H1 (cell line): ENCODE data around the gene GJC2. TPM values are rescaled to one million over a fixed set of nuclear protein-coding genes. Genes with fewer than 3 reads are reported as not detected.

Experiments
- CTCF ChIA-PET: fragments of 300-600 bp; sonication (Branson Sonifier 250); formaldehyde crosslinking; loops from one replicate; lab custom pipeline; 2021; ENCODE audit not compliant: partially characterized antibody; lab: Charles Lee
- POLR2A ChIA-PET: fragments of 300-600 bp; sonication (Branson Sonifier 250); formaldehyde crosslinking; loops from one replicate; lab custom pipeline; 2021; ENCODE audit warnings: inconsistent platforms; ENCODE audit not compliant: partially characterized antibody; lab: Charles Lee
- DNase-seq, 2 experiments: peaks; one replicate each; pipeline versions ENCODE4 v3.0.0 to v3.0.0-alpha.2; 2010 to 2022; ENCODE audit warnings: low spot score in 2 of 2, low read depth in 1 of 2, mixed read lengths in 1 of 2
- FAIRE-seq: peaks from 2 replicates; lab custom pipeline; 2011; peaks lifted over from hg19 to GRCh38; lab: Jason Lieb, UNC
- H2AFZ ChIP-seq: 2 replicates; pipeline ENCODE4 v1.8.1; 2012; ENCODE audit warnings: low read length, inconsistent platforms
- H2AK5ac ChIP-seq: 2 replicates; pipeline ENCODE4 v1.6.1; 2013; ENCODE audit warnings: low read depth, low read length
- H2BK120ac ChIP-seq: replicated peaks from 2 replicates; pipeline ENCODE3; 2013; ENCODE audit warnings: low read depth, low read length, inconsistent platforms
- H2BK12ac ChIP-seq: 2 replicates; pipeline ENCODE4 v1.6.1; 2013; ENCODE audit warnings: low read depth, low read length
- H2BK15ac ChIP-seq: 2 replicates; pipeline ENCODE4 v1.6.1; 2013; ENCODE audit warnings: low read length
- H2BK20ac ChIP-seq: 2 replicates; pipeline ENCODE4 v1.6.1; 2013; ENCODE audit warnings: low read length
- H2BK5ac ChIP-seq: 2 replicates; pipeline ENCODE4 v1.6.1; 2013; ENCODE audit warnings: low read depth, low read length
- H3K14ac ChIP-seq: 2 replicates; pipeline ENCODE4 v1.6.1; 2013; ENCODE audit warnings: inconsistent platforms; ENCODE audit not compliant: insufficient read length
- H3K18ac ChIP-seq: 2 replicates; pipeline ENCODE4 v1.6.1; 2013; ENCODE audit warnings: low read length; ENCODE audit errors: extremely low read depth
- H3K23ac ChIP-seq: 2 replicates; pipeline ENCODE4 v1.6.1; 2013; ENCODE audit warnings: inconsistent platforms; ENCODE audit not compliant: insufficient read length
- H3K23me2 ChIP-seq: 2 replicates; pipeline ENCODE4 v1.6.1; 2013; ENCODE audit warnings: low read depth, low read length
- H3K27ac ChIP-seq: 2 replicates; pipeline ENCODE4 v1.6.1; 2011; ENCODE audit warnings: low read depth, low read length, inconsistent platforms
- H3K27me3 ChIP-seq, 4 experiments: replicated peaks in 1 of 4; 1 replicate in 1 of 4; 2 replicates in 3 of 4; pipeline versions ENCODE4 v1.6.1 to v1.8.1; 2011 to 2013; ENCODE audit warnings: low read length in 3 of 4, mild to moderate bottlenecking in 3 of 4, inconsistent platforms in 2 of 4, mixed read lengths in 2 of 4, moderate library complexity in 1 of 4; ENCODE audit not compliant: control insufficient read depth in 3 of 4, insufficient read depth in 3 of 4; ENCODE audit errors: extremely low read depth in 1 of 4
- H3K36me3 ChIP-seq, 4 experiments: 2 replicates each; pipeline versions ENCODE4 v1.6.1 to v1.8.1; 2011 to 2013; ENCODE audit warnings: mild to moderate bottlenecking in 4 of 4, low read length in 3 of 4, moderate library complexity in 2 of 4, control low read depth in 1 of 4, inconsistent platforms in 1 of 4; ENCODE audit not compliant: insufficient read depth in 4 of 4, control insufficient read depth in 2 of 4
- H3K4ac ChIP-seq: replicated peaks from 2 replicates; pipeline ENCODE3; 2013; ENCODE audit warnings: low read length, low read depth, mixed read lengths, inconsistent platforms; ENCODE audit not compliant: insufficient read length
- H3K4me1 ChIP-seq, 4 experiments: replicated peaks in 1 of 4; 1 replicate in 1 of 4; 2 replicates in 3 of 4; pipeline versions ENCODE4 v1.6.1 to v1.8.1; 2011 to 2013; ENCODE audit warnings: low read length in 3 of 4, inconsistent platforms in 2 of 4, mixed read lengths in 1 of 4; ENCODE audit not compliant: insufficient read depth in 4 of 4, control insufficient read depth in 3 of 4
- H3K4me2 ChIP-seq, 2 experiments: 2 replicates each; pipeline versions ENCODE4 v1.6.1 to v1.8.1; 2011 to 2013; ENCODE audit warnings: low read depth in 2 of 2, low read length in 2 of 2, control low read depth in 1 of 2, inconsistent platforms in 1 of 2, mild to moderate bottlenecking in 1 of 2; ENCODE audit not compliant: insufficient read depth in 1 of 2
- H3K4me3 ChIP-seq, 4 experiments: fragments of 200-600, 300-600 bp in 1 of 4; sonication (generic), shearing (Covaris generic), sonication (Bioruptor Twin) in 1 of 4; 2 replicates each; pipeline versions ENCODE4 v1.5.1 to v1.8.1; 2011 to 2016; ENCODE audit warnings: low read length in 4 of 4, low read depth in 3 of 4, control low read depth in 2 of 4, inconsistent platforms in 2 of 4, mild to moderate bottlenecking in 2 of 4, mixed read lengths in 1 of 4, moderate library complexity in 1 of 4; ENCODE audit not compliant: insufficient read depth in 2 of 4; ENCODE audit errors: extremely low read depth in 1 of 4
- H3K56ac ChIP-seq: replicated peaks from 2 replicates; pipeline ENCODE3; 2013; ENCODE audit warnings: low read depth, mild to moderate bottlenecking, mixed read lengths, low read length, inconsistent platforms; ENCODE audit not compliant: insufficient read length
- H3K79me1 ChIP-seq: 2 replicates; pipeline ENCODE4 v1.6.1; 2013; ENCODE audit warnings: low read depth, low read length, control low read depth
- H3K79me2 ChIP-seq, 2 experiments: 2 replicates each; pipeline versions ENCODE4 v1.6.1 to v1.8.1; 2012 to 2013; ENCODE audit warnings: low read length in 2 of 2, mild to moderate bottlenecking in 2 of 2, inconsistent platforms in 1 of 2; ENCODE audit not compliant: insufficient read depth in 2 of 2, control insufficient read depth in 1 of 2
- H3K9ac ChIP-seq, 4 experiments: replicated peaks in 1 of 4; 1 replicate in 1 of 4; 2 replicates in 3 of 4; pipeline versions ENCODE4 v1.6.1 to v1.8.1; 2011 to 2013; ENCODE audit warnings: low read depth in 3 of 4, low read length in 3 of 4, control low read depth in 2 of 4, mild to moderate bottlenecking in 2 of 4, moderate library complexity in 2 of 4, inconsistent platforms in 1 of 4; ENCODE audit errors: extremely low read depth in 1 of 4
- H3K9me3 ChIP-seq, 2 experiments: 2 replicates each; pipeline versions ENCODE4 v1.6.1 to v1.8.1; 2012 to 2013; ENCODE audit warnings: mild to moderate bottlenecking in 2 of 2, moderate library complexity in 2 of 2, control low read depth in 1 of 2, inconsistent platforms in 1 of 2, low read depth in 1 of 2, low read length in 1 of 2, mixed read lengths in 1 of 2; ENCODE audit not compliant: insufficient read depth in 2 of 2
- H4K20me1 ChIP-seq, 2 experiments: replicated peaks in 1 of 2; 2 replicates each; pipeline versions ENCODE3 to v1.8.1; 2011 to 2013; ENCODE audit warnings: inconsistent platforms in 2 of 2, low read length in 2 of 2, mild to moderate bottlenecking in 1 of 2; ENCODE audit not compliant: insufficient read depth in 2 of 2, control insufficient read depth in 1 of 2
- H4K5ac ChIP-seq: 2 replicates; pipeline ENCODE4 v1.6.1; 2013; ENCODE audit warnings: low read length, low read depth, mixed read lengths, inconsistent platforms; ENCODE audit not compliant: insufficient read length
- H4K8ac ChIP-seq: 2 replicates; pipeline ENCODE4 v1.8.0; 2013; ENCODE audit warnings: mild to moderate bottlenecking, moderate library complexity, low read length, inconsistent platforms; ENCODE audit not compliant: insufficient read depth; ENCODE audit errors: extremely low read depth
- H4K91ac ChIP-seq: replicated peaks from 2 replicates; pipeline ENCODE3; 2013; ENCODE audit warnings: low read length, mixed read lengths, inconsistent platforms; ENCODE audit not compliant: insufficient read length
- FOSL1 ChIP-seq: IDR thresholded peaks from 2 replicates; pipeline ENCODE4 v1.6.1; 2011; ENCODE audit warnings: mild to moderate bottlenecking, low read depth, low read length, moderate library complexity; ENCODE audit not compliant: insufficient read depth
- WGBS, 2 experiments: shearing (Covaris generic) in 1 of 2; methylation state at CpG; one replicate each; pipeline versions ENCODE4 v1.1.6 to v1.1.7; 2013 to 2015; ENCODE audit warnings: low lambda C conversion rate in 2 of 2, mixed read lengths in 2 of 2, inconsistent platforms in 1 of 2, low coverage in 1 of 2, missing lambda C conversion rate in 1 of 2; ENCODE audit not compliant: insufficient replicate concordance in 2 of 2, insufficient coverage in 1 of 2, insufficient read length in 1 of 2; ENCODE audit errors: extremely low coverage in 1 of 2, missing lambda C conversion rate in 1 of 2; 5-methylcytosine and 5-hydroxymethylcytosine counted together
- polyA plus RNA-seq, 7 experiments: library from polyadenylated mRNA; depleted of rRNA in 3 of 7; stranded (reverse) in 5 of 7; unstranded in 2 of 7; fragments of >200 nt in 5 of 7; fragments of 200-250 nt in 2 of 7; gene quantifications; 1 replicate in 5 of 7; 2 replicates in 1 of 7; 4 replicates in 1 of 7; pipeline versions ENCODE4 v1.2.1 to v1.2.3, GENCODE V29; 2011 to 2013; ENCODE audit warnings: missing spikeins in 2 of 7, mixed read lengths in 2 of 7
- total RNA-seq: library from RNA; stranded (reverse); fragmentation: NEBNext Ultra II Directional; extraction: Animal tissue kit (Norgen Biotek cat#: 25700); gene quantifications from 2 replicates; pipeline ENCODE4 v1.2.1, GENCODE V29; 2021

The GJC2 gene
- total and polyA plus RNA-seq, 2 of the 8 experiments (the other 6 are each of a cell fraction or from before 2014, with no cell fraction given): 0.17 to 0.54 TPM

DNA sequence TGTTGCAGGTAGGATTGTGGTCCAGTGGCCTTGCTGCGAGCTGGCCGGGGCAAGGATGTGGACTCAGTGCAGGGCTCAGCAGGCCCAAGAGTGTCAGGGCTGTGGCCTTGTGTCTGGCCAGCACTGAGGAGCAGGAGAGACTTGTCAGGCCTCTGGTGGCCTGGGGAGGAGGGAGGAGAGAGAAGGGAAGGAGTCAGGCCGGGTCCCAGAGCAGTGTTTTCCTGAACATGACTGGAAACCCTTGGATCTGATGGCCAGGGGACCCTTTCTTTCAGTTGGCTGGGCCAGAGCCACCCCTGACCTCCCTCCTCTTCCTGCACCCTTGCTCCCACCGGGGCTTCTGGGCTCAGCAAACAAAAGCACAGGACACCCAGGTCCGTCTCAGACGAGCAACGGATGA lies 20.9 kb downstream of the GJC2 start:
- H3K79me1 ChIP-seq: peaks cover 10% of the 10 kb centered on the region
- peaks cover 8 to 23% of the 10 kb centered on the region in 2 experiments for H4K20me1 ChIP-seq
- no peak overlapping the region for H3K56ac ChIP-seq
- H4K91ac ChIP-seq: no peak overlapping the region
- H2AFZ ChIP-seq: no peak overlapping the region
- H2BK20ac ChIP-seq: no peak overlapping the region
- H2BK12ac ChIP-seq: no peak overlapping the region
- H3K27ac ChIP-seq: no peak overlapping the region
- FAIRE-seq: no peak
- no peak overlapping the region for H2BK120ac ChIP-seq
- H3K9ac ChIP-seq: no peak overlapping the region
- H3K4me1 ChIP-seq: peaks cover 0 to 7% (median 6%) of the 10 kb centered on the region in 4 experiments; a peak in 5 of 7 replicates
- H3K9me3 ChIP-seq: no peaks in the 10 kb centered on the region
- H3K18ac ChIP-seq: no peak overlapping the region
- H3K4me2 ChIP-seq: no peak overlapping the region
- H3K27me3 ChIP-seq: no peaks in the 10 kb centered on the region
- no peak overlapping the region for H4K5ac ChIP-seq
- no peak overlapping the region for H3K4ac ChIP-seq
- H2BK5ac ChIP-seq: no peak overlapping the region
- no peak overlapping the region for H3K23ac ChIP-seq
- no peaks in the 10 kb centered on the region; a peak in 1 of 8 replicates for H3K36me3 ChIP-seq
- H4K8ac ChIP-seq: peak overlapping the region; percentile 57; the same call in 1 of the 2 replicates
- ChIA-PET POLR2A (no interaction called here), CTCF (interaction anchor here (0.9 to 3.5 kb wide), 6 partner anchors 10 to 171 kb away, joined by 3 to 14 read pairs (median 4); no protein-coding TSS in a partner anchor)
- H2AK5ac ChIP-seq: no peak overlapping the region
- no peak for DNase-seq
- peaks cover 5% of the 10 kb centered on the region; the same call in 1 of the 2 replicates for H3K23me2 ChIP-seq
- no peak overlapping the region for H3K4me3 ChIP-seq
- whole genome bisulfite sequencing, 2 experiments: 82% methylated on average over 7 of the region's 7 CpGs; no CpG with 5 or more reads in 1 of the 2 experiments
- no peak overlapping the region for H2BK15ac ChIP-seq
- H3K79me2 ChIP-seq: peaks cover 0 to 28% of the 10 kb centered on the region in 2 experiments; a peak in 2 of 4 replicates
- no peak overlapping the region for H3K14ac ChIP-seq
- TF ChIP-seq FOSL1: no peak
